CD4-positive, alpha-beta memory T cell (primary cell): Measurements from ENCODE around the gene EZH1. TPM values are rescaled to one million over a fixed set of nuclear protein-coding genes. Genes with fewer than 3 reads are reported as not detected.

ENCODE experiments used
- CTCF ChIA-PET: fragments of 350-600 bp; sonication (Branson Sonifier 250); formaldehyde crosslinking; loops from one replicate; lab custom pipeline; 2021; ENCODE audit warnings: inconsistent platforms; ENCODE audit not compliant: partially characterized antibody; lab: Charles Lee
- POLR2A ChIA-PET: fragments of 350-600 bp; sonication (Branson Sonifier 250); formaldehyde crosslinking; loops from one replicate; lab custom pipeline; 2021; ENCODE audit not compliant: partially characterized antibody; lab: Charles Lee
- DNase-seq, 5 donors: peaks; one replicate each; pipeline versions ENCODE4 v3.0.0 to v3.0.0-alpha.2; 2020 to 2022; ENCODE audit warnings: mixed read lengths in 1 of 5
- H3K27ac ChIP-seq: one replicate; pipeline ENCODE4 v1.7.0; 2013; ENCODE audit warnings: low read depth, low read length
- H3K27me3 ChIP-seq: 2 replicates; pipeline ENCODE4 v1.7.0; 2013; ENCODE audit warnings: mild to moderate bottlenecking, low read length, moderate library complexity; ENCODE audit not compliant: insufficient read depth
- H3K36me3 ChIP-seq: 2 replicates; pipeline ENCODE4 v1.7.0; 2013; ENCODE audit warnings: mild to moderate bottlenecking, low read length, moderate library complexity; ENCODE audit not compliant: insufficient read depth
- H3K4me1 ChIP-seq: 2 replicates; pipeline ENCODE4 v1.7.0; 2013; ENCODE audit warnings: mild to moderate bottlenecking, low read length, moderate library complexity; ENCODE audit not compliant: insufficient read depth
- H3K4me3 ChIP-seq, 2 donors: one replicate each; pipeline ENCODE4 v1.7.0; 2013; ENCODE audit warnings: low read length in 2 of 2, mild to moderate bottlenecking in 1 of 2
- H3K9me3 ChIP-seq, 2 donors: one replicate each; pipeline ENCODE4 v1.7.0; 2013; ENCODE audit warnings: low read length in 2 of 2, control low read depth in 1 of 2; ENCODE audit not compliant: control insufficient read depth in 1 of 2
- H3K27ac Mint-ChIP-seq, 7 donors: one replicate each; pipeline ENCODE4 v1.8.0; 2020 to 2021; ENCODE audit warnings: mixed read lengths in 7 of 7, mild to moderate bottlenecking in 6 of 7, inconsistent platforms in 3 of 7, moderate library complexity in 3 of 7
- H3K27me3 Mint-ChIP-seq, 2 donors: one replicate each; pipeline ENCODE4 v1.8.0; 2020 to 2021; ENCODE audit warnings: mixed read lengths in 2 of 2
- H3K36me3 Mint-ChIP-seq, 2 donors: one replicate each; pipeline ENCODE4 v1.8.0; 2020 to 2021; ENCODE audit warnings: mixed read lengths in 2 of 2, inconsistent platforms in 1 of 2, mild to moderate bottlenecking in 1 of 2
- H3K4me1 Mint-ChIP-seq, 4 donors: one replicate each; pipeline ENCODE4 v1.8.0; 2020 to 2021; ENCODE audit warnings: mixed read lengths in 4 of 4, mild to moderate bottlenecking in 1 of 4
- H3K4me3 Mint-ChIP-seq, 8 donors: one replicate each; pipeline ENCODE4 v1.8.0; 2020 to 2021; ENCODE audit warnings: mixed read lengths in 8 of 8, mild to moderate bottlenecking in 7 of 8, moderate library complexity in 6 of 8, inconsistent platforms in 3 of 8
- H3K9me3 Mint-ChIP-seq, 8 donors: one replicate each; pipeline ENCODE4 v1.8.0; 2020 to 2021; ENCODE audit warnings: mixed read lengths in 8 of 8, mild to moderate bottlenecking in 5 of 8, inconsistent platforms in 3 of 8, moderate library complexity in 1 of 8
- intact Hi-C: fragments of 100-400 bp; cut with micrococcal nuclease; formaldehyde crosslinking; loops from one replicate; pipeline ENCODE4 v1.15.1; 2023
- polyA plus RNA-seq, 2 donors: library from polyadenylated mRNA; unstranded; fragments of 300-500 nt; fragmentation: Illumina TruSeq; gene quantifications; one replicate each; pipeline ENCODE4 v1.2.3, GENCODE V29; 2021
- total RNA-seq, 2 experiments: library from RNA; stranded (reverse); gene quantifications; one replicate each; pipeline ENCODE4 v1.2.3, GENCODE V29; 2021

Gene EZH1
- total and polyA plus RNA-seq, 4 experiments from 2014 or later = 20.1 to 192 (median 111) TPM

- DNase-seq = peak in 2 of 5 donors; percentile 43 to 74
- H3K4me3 ChIP-seq = peak overlapping the region in 1 of 2 donors; percentile 73
- peaks cover 32% of the 10 kb centered on the region for H3K27me3 ChIP-seq
Measured at GRCh38 chr17:42678951-42679491, 65.8 kb downstream of the EZH1 start.

GRCh38 chr17:42677921-42678781 lies 66.7 kb downstream of the EZH1 start:
- Histone ChIP-seq H3K4me1 (peaks cover 83% of the 10 kb centered on the region), H3K27me3 (peaks cover 32% of the 10 kb centered on the region), H3K27ac (peak overlapping the region; percentile 42), H3K4me3 (peak overlapping the region; percentile 63 to 73), H3K9me3 (no peaks in the 10 kb centered on the region), H3K36me3 (no peaks in the 10 kb centered on the region)
- ChIA-PET CTCF (interaction anchor here (1.3 to 3.6 kb wide), 5 partner anchors 69 to 130 kb away, joined by 4 to 17 read pairs (median 6); partner anchors contain the start of genes PSMC3IP, RETREG3 and TUBG1), POLR2A (interaction anchor here (0.6 to 6.3 kb wide), 11 partner anchors 9 to 491 kb away, joined by 3 to 55 read pairs (median 6); partner anchors contain the start of genes MLX, PSMC3IP, RETREG3 and STAT3)
- Mint-ChIP-seq H3K27me3 (peaks cover 24 to 34% of the 10 kb centered on the region in 2 donors), H3K27ac (peak overlapping the region; percentile 79 to 94 (median 90)), H3K36me3 (peaks cover 0 to 9% of the 10 kb centered on the region in 2 donors), H3K9me3 (peaks cover 0 to 2% (median 0%) of the 10 kb centered on the region in 8 donors), H3K4me1 (peaks cover 38 to 78% (median 54%) of the 10 kb centered on the region in 4 donors), H3K4me3 (peak overlapping the region; percentile 84 to 97 (median 90))
- DNase-seq = peak; percentile 60 to 77 (median 68)
- intact Hi-C loops = loop anchor here (1.0 to 5.0 kb wide), 5 partner anchors 29 to 290 kb away; partner anchors contain the start of genes BECN1, EZH1 and STAT3

More at GRCh38 chr17:42678951-42679491, 65.8 kb downstream of the EZH1 start:
- ChIA-PET CTCF (interaction anchor here (0.5 to 3.6 kb wide), 15 partner anchors 8 to 250 kb away, joined by 3 to 38 read pairs (median 4); partner anchors contain the start of genes PSMC3IP, RETREG3, TUBG1 and TUBG2), POLR2A (interaction anchor here (0.7 to 6.3 kb wide), 8 partner anchors 10 to 290 kb away, joined by 3 to 55 read pairs (median 6); partner anchors contain the start of genes MLX, PSMC3IP, RETREG3 and STAT3)
- peaks cover 42 to 86% (median 60%) of the 10 kb centered on the region in 4 donors for H3K4me1 Mint-ChIP-seq
- peak overlapping the region; percentile 58 for H3K27ac ChIP-seq
- H3K9me3 Mint-ChIP-seq = peaks cover 0 to 2% (median 0%) of the 10 kb centered on the region in 8 donors
- no peaks in the 10 kb centered on the region for H3K36me3 ChIP-seq
- intact Hi-C loops = loop anchor here (1.0 to 5.0 kb wide), 6 partner anchors 9 to 147 kb away; partner anchors contain the start of genes EZH1, RETREG3 and TUBG1
- H3K36me3 Mint-ChIP-seq = peaks cover 0 to 9% of the 10 kb centered on the region in 2 donors
- H3K9me3 ChIP-seq = no peaks in the 10 kb centered on the region
- H3K4me1 ChIP-seq = peaks cover 86% of the 10 kb centered on the region
- H3K27me3 Mint-ChIP-seq = peaks cover 26 to 38% of the 10 kb centered on the region in 2 donors
- peak overlapping the region; percentile 77 to 90 (median 88) for H3K4me3 Mint-ChIP-seq
- peak overlapping the region; percentile 86 to 94 (median 91) for H3K27ac Mint-ChIP-seq

- H3K36me3 Mint-ChIP-seq = peaks cover 0 to 9% of the 10 kb centered on the region in 2 donors
- Histone ChIP-seq H3K9me3 (no peaks in the 10 kb centered on the region), H3K4me1 (peaks cover 74% of the 10 kb centered on the region), H3K27me3 (peaks cover 36% of the 10 kb centered on the region), H3K4me3 (peak overlapping the region; percentile 63 to 75), H3K27ac (peak overlapping the region; percentile 42), H3K36me3 (no peaks in the 10 kb centered on the region)
- CTCF ChIA-PET = interaction anchor here (1.6 to 3.6 kb wide), 2 partner anchors 69 to 99 kb away, joined by 6 to 17 read pairs; partner anchors contain the start of genes PSMC3IP, RETREG3 and TUBG1
- peaks cover 32 to 70% (median 47%) of the 10 kb centered on the region in 4 donors for H3K4me1 Mint-ChIP-seq
- H3K9me3 Mint-ChIP-seq = peaks cover 0 to 2% (median 0%) of the 10 kb centered on the region in 8 donors
- intact Hi-C loops = loop anchor here (1.0 to 5.0 kb wide), 3 partner anchors 145 to 289 kb away; partner anchors contain the start of genes BECN1 and STAT3
- peaks cover 23 to 27% of the 10 kb centered on the region in 2 donors for H3K27me3 Mint-ChIP-seq
- peak overlapping the region; percentile 86 to 97 (median 90) for H3K4me3 Mint-ChIP-seq
- POLR2A ChIA-PET = interaction anchor here (0.6 to 6.3 kb wide), 9 partner anchors 8 to 494 kb away, joined by 3 to 55 read pairs (median 4); partner anchors contain the start of genes PSMC3IP, RETREG3, STAT3 and TUBG1
- peak; percentile 91 to 98 (median 93) for DNase-seq
- peak overlapping the region; percentile 79 to 94 (median 89) for H3K27ac Mint-ChIP-seq
Measured at GRCh38 chr17:42677012-42677857, 67.6 kb downstream of the EZH1 start.

- no peaks in the 10 kb centered on the region for H3K9me3 ChIP-seq
- Mint-ChIP-seq H3K4me1 (peaks cover 29 to 66% (median 42%) of the 10 kb centered on the region in 4 donors), H3K4me3 (peak within 1 kb of the TSS; percentile 86 to 97 (median 90)), H3K9me3 (peaks cover 0 to 2% (median 0%) of the 10 kb centered on the region in 8 donors), H3K36me3 (peaks cover 0 to 9% of the 10 kb centered on the region in 2 donors), H3K27me3 (peaks cover 20 to 25% of the 10 kb centered on the region in 2 donors), H3K27ac (peak within 1 kb of the TSS; percentile 79 to 94 (median 89))
- intact Hi-C loops = loop anchor here (1.0 to 5.0 kb wide), 3 partner anchors 144 to 288 kb away; partner anchors contain the start of genes BECN1 and STAT3
- H3K4me1 ChIP-seq = peaks cover 72% of the 10 kb centered on the region
- peak within 1 kb of the TSS; percentile 63 to 75 for H3K4me3 ChIP-seq
- CTCF ChIA-PET = interaction anchor here (1.1 to 3.6 kb wide), 2 partner anchors 68 to 98 kb away, joined by 6 to 17 read pairs; partner anchors contain the start of genes RETREG3 and TUBG1
- H3K36me3 ChIP-seq = no peaks in the 10 kb centered on the region
- POLR2A ChIA-PET = interaction anchor here (0.6 to 6.3 kb wide), 8 partner anchors 17 to 495 kb away, joined by 3 to 55 read pairs (median 4); partner anchors contain the start of genes PSMC3IP, RETREG3, STAT3 and TUBG1
- peak within 1 kb of the TSS; percentile 42 for H3K27ac ChIP-seq
- peak in 1 of 5 donors; percentile 44 for DNase-seq
- H3K27me3 ChIP-seq = peaks cover 34% of the 10 kb centered on the region
Measured at GRCh38 chr17:42676424-42677011, 68.3 kb downstream of the EZH1 start, which contains the start of gene PLEKHH3. PLEKHH3 (minus strand) TSS chr17:42676994; CDS start chr17:42676563, 431 bp downstream.

GRCh38 chr17:42675965-42676423 lies 68.8 kb downstream of the EZH1 start:
- Histone ChIP-seq H3K27me3 (peaks cover 37% of the 10 kb centered on the region), H3K36me3 (no peaks in the 10 kb centered on the region), H3K4me1 (peaks cover 72% of the 10 kb centered on the region), H3K27ac (peak overlapping the region; percentile 14), H3K4me3 (peak overlapping the region in 1 of 2 donors; percentile 75), H3K9me3 (no peaks in the 10 kb centered on the region)
- H3K4me3 Mint-ChIP-seq = peak overlapping the region; percentile 35 to 81 (median 72)
- H3K36me3 Mint-ChIP-seq = peaks cover 0 to 7% of the 10 kb centered on the region in 2 donors
- CTCF ChIA-PET = interaction anchor here (1.1 kb wide), 1 partner anchor 97 kb away, joined by 6 read pairs; no protein-coding TSS in a partner anchor
- H3K27ac Mint-ChIP-seq = peak overlapping the region in 3 of 7 donors; percentile 7 to 94 (median 18)
- no peak for DNase-seq
- H3K27me3 Mint-ChIP-seq = peaks cover 19 to 23% of the 10 kb centered on the region in 2 donors
- H3K4me1 Mint-ChIP-seq = peaks cover 26 to 66% (median 41%) of the 10 kb centered on the region in 4 donors
- POLR2A ChIA-PET = interaction anchor here (0.8 to 6.3 kb wide), 4 partner anchors 16 to 496 kb away, joined by 3 to 55 read pairs (median 28); partner anchors contain the start of genes PSMC3IP, RETREG3 and TUBG1
- peaks cover 0 to 2% (median 0%) of the 10 kb centered on the region in 8 donors for H3K9me3 Mint-ChIP-seq
- intact Hi-C loops = loop anchor here (2.0 to 5.0 kb wide), 2 partner anchors 144 to 149 kb away; partner anchors contain the start of gene BECN1
